GM06990 (cell line): ENCODE measurements around the gene CFHR4.
A peak's percentile ranks its signal among the peaks of the same experiment; 100 is the strongest.

Experiments
- DNase-seq: peaks from one replicate; pipeline ENCODE4 v3.0.0-alpha.2; 2011; ENCODE audit not compliant: insufficient read length; ENCODE audit errors: extremely low read depth
- H3K27me3 ChIP-seq: replicated peaks from 2 replicates; pipeline ENCODE4 v1.6.0; 2011; ENCODE audit warnings: low read length; ENCODE audit not compliant: control insufficient read depth, insufficient read depth
- H3K36me3 ChIP-seq: 2 replicates; pipeline ENCODE4 v1.5.1; 2011; ENCODE audit warnings: low read length; ENCODE audit not compliant: control insufficient read depth, insufficient read depth
- H3K4me3 ChIP-seq: replicated peaks from 2 replicates; pipeline ENCODE4 v1.5.1; 2011; ENCODE audit warnings: low read depth, mild to moderate bottlenecking, control low read depth, low read length
- CTCF ChIP-seq: IDR thresholded peaks from 2 replicates; pipeline ENCODE4 v1.5.1; 2011; ENCODE audit warnings: low read length, control low read depth, mild to moderate bottlenecking, inconsistent platforms; ENCODE audit not compliant: insufficient read depth, poor library complexity, severe bottlenecking

Gene CFHR4

GRCh38 chr1:196960854-196961253 is 73.0 kb downstream of the CFHR4 start:
- H3K27me3 ChIP-seq = no peaks in the 10 kb centered on the region

More at GRCh38 chr1:196960854-196961253, 73.0 kb downstream of the CFHR4 start:
- H3K36me3 ChIP-seq = no peaks in the 10 kb centered on the region
- TF ChIP-seq CTCF = no peak
- H3K4me3 ChIP-seq = no peak overlapping the region
- peak; percentile 7 for DNase-seq
